ENCODE measurements around the gene CSPG4.

The CSPG4 gene

GRCh38 chr15:75672646-75673425 is 39.8 kb downstream of the CSPG4 start:
- Histone ChIP-seq H3K27ac (replicated peaks) (no peak overlapping the region), H3K27me3 (ENCODE audit: insufficient read depth, poor library complexity, severe bottlenecking) (no peaks in the 10 kb centered on the region), H3K4me3 (replicated peaks; ENCODE audit: insufficient read depth, low read length) (no peak overlapping the region)
- TF ChIP-seq POLR2AphosphoS5 (IDR thresholded peaks at IDR 0.05; ENCODE audit: low read depth) (no peak), CTCF (IDR thresholded peaks at IDR 0.05; ENCODE audit: insufficient read depth, low read length) (no peak), GABPA (IDR thresholded peaks at IDR 0.05; ENCODE audit: low read depth) (no peak), REST (IDR thresholded peaks at IDR 0.05; ENCODE audit: insufficient replicate concordance, low read depth) (no peak), SPI1 (IDR thresholded peaks at IDR 0.05; ENCODE audit: borderline replicate concordance, low read depth) (no peak)
- DNase-seq (ENCODE audit: low read depth in 1 of 2, low spot score in 1 of 2) = no peak

GRCh38 chr15:75671730-75672602 is 40.7 kb downstream of the CSPG4 start:
- no peak for DNase-seq (ENCODE audit: low read depth in 1 of 2, low spot score in 1 of 2)
- Histone ChIP-seq H3K4me3 (replicated peaks; ENCODE audit: insufficient read depth, low read length) (no peak overlapping the region), H3K27me3 (ENCODE audit: insufficient read depth, poor library complexity, severe bottlenecking) (no peaks in the 10 kb centered on the region), H3K27ac (replicated peaks) (no peak overlapping the region)
- no peak for TF ChIP-seq POLR2AphosphoS5 (IDR thresholded peaks at IDR 0.05; ENCODE audit: low read depth)
- no peak for TF ChIP-seq SPI1 (IDR thresholded peaks at IDR 0.05; ENCODE audit: borderline replicate concordance, low read depth)
- no peak for TF ChIP-seq REST (IDR thresholded peaks at IDR 0.05; ENCODE audit: insufficient replicate concordance, low read depth)
- no peak for TF ChIP-seq GABPA (IDR thresholded peaks at IDR 0.05; ENCODE audit: low read depth)
- TF ChIP-seq CTCF (IDR thresholded peaks at IDR 0.05; ENCODE audit: insufficient read depth, low read length) = no peak

DNA sequence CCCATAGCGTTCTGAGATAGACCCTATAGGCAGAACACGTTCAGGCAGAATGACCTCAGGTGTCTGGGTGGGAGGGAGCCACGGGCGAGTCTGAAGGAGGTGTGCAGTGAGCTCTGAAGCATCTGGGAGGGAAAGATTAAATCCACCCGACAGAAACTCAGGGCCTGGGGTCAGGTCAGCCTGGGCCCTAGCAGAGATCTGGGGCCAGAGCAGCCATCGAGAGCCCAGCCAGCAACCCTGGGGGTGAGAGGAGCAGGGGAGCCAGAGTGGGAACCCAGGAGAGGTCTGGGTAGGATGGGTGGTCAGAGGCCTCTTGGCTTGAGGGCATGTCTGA is 42.8 kb downstream of the CSPG4 start:
- Histone ChIP-seq H3K27ac (replicated peaks) (no peak overlapping the region), H3K4me3 (replicated peaks; ENCODE audit: insufficient read depth, low read length) (no peak overlapping the region), H3K27me3 (ENCODE audit: insufficient read depth, poor library complexity, severe bottlenecking) (no peaks in the 10 kb centered on the region)
- no peak for TF ChIP-seq GABPA (IDR thresholded peaks at IDR 0.05; ENCODE audit: low read depth)
- no peak for DNase-seq (ENCODE audit: low read depth in 1 of 2, low spot score in 1 of 2)

- Histone ChIP-seq H3K27me3 (ENCODE audit: insufficient read depth, poor library complexity, severe bottlenecking) (no peaks in the 10 kb centered on the region), H3K27ac (replicated peaks) (no peak overlapping the region), H3K4me3 (replicated peaks; ENCODE audit: insufficient read depth, low read length) (no peak overlapping the region)
- TF ChIP-seq GABPA (IDR thresholded peaks at IDR 0.05; ENCODE audit: low read depth) (no peak), POLR2AphosphoS5 (IDR thresholded peaks at IDR 0.05; ENCODE audit: low read depth) (no peak), SPI1 (IDR thresholded peaks at IDR 0.05; ENCODE audit: borderline replicate concordance, low read depth) (no peak), REST (IDR thresholded peaks at IDR 0.05; ENCODE audit: insufficient replicate concordance, low read depth) (no peak), CTCF (IDR thresholded peaks at IDR 0.05; ENCODE audit: insufficient read depth, low read length) (no peak)
- no peak for DNase-seq (ENCODE audit: low read depth in 1 of 2, low spot score in 1 of 2)
Measured at GRCh38 chr15:75669191-75669878, 43.3 kb downstream of the CSPG4 start.
